ENCODE measurements around the gene ROM1.
A peak's percentile ranks its signal among the peaks of the same experiment; 100 is the strongest.

- TF ChIP-seq CTCF (IDR thresholded peaks at IDR 0.05): peak in 1 of 3 experiments; percentile 25
- peak; percentile 49 for TF ChIP-seq POLR2A (IDR thresholded peaks at IDR 0.05; ENCODE audit: low read depth)
- TF ChIP-seq POLR2AphosphoS5 (IDR thresholded peaks at IDR 0.05): peak; percentile 94 to 97
- no peak for TF ChIP-seq EP300 (IDR thresholded peaks at IDR 0.05)
Measured at GRCh38 chr11:62573592-62574362, 39.3 kb upstream of the ROM1 start, which contains the start of gene EEF1G.

All from esophagus muscularis mucosa (tissue), 4 donors.